Astrocyte of the spinal cord (primary cell): ENCODE results near the gene PPIL1.
A peak's percentile ranks its signal among the peaks of the same experiment; 100 is the strongest.

Experiments used
- DNase-seq: peaks from one replicate; pipeline ENCODE4 v3.0.0; 2011; ENCODE audit warnings: low read depth, low spot score
- H3K4me3 ChIP-seq: 2 replicates; pipeline ENCODE4 v1.5.1; 2011; ENCODE audit warnings: low read depth, mild to moderate bottlenecking, low read length, moderate library complexity
- in situ Hi-C: cut with HindIII; loops from 2 replicates; pipeline ENCODE4 v1.10.0; 2017; ENCODE audit warnings: low sequenced_read_pairs
- TF ChIP-seq, protein P1 (sequence below): IDR thresholded peaks from 2 replicates; pipeline ENCODE4 v1.5.1; 2012; ENCODE audit warnings: low read depth, mild to moderate bottlenecking, low read length, inconsistent platforms

Gene PPIL1

DNA sequence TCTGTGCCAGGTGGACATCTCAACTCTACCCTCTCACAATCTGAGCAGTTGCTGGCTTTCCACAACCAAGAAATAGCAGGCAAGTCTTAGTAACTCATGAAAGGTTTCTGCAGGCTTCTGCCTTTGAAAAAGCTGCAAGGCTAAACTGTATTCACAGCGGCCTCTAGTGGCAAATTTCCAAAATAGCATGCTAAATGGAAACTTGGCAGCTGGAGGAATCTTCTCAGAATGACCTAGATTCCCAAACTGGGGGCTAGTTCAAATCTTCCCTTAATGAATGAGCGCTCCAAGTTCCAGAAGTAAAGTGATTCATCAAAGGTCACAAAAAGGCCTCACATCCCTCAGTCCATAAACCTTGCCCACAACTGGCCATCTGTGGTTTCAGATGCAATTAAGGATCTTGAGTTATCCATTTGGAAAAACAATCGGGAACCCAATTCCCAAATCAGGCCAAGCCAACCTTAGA lies 23.4 kb downstream of the PPIL1 start:
- TF ChIP-seq, protein P1, sequence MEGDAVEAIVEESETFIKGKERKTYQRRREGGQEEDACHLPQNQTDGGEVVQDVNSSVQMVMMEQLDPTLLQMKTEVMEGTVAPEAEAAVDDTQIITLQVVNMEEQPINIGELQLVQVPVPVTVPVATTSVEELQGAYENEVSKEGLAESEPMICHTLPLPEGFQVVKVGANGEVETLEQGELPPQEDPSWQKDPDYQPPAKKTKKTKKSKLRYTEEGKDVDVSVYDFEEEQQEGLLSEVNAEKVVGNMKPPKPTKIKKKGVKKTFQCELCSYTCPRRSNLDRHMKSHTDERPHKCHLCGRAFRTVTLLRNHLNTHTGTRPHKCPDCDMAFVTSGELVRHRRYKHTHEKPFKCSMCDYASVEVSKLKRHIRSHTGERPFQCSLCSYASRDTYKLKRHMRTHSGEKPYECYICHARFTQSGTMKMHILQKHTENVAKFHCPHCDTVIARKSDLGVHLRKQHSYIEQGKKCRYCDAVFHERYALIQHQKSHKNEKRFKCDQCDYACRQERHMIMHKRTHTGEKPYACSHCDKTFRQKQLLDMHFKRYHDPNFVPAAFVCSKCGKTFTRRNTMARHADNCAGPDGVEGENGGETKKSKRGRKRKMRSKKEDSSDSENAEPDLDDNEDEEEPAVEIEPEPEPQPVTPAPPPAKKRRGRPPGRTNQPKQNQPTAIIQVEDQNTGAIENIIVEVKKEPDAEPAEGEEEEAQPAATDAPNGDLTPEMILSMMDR = peak; percentile 79
- in situ Hi-C loops = no loop called here
- H3K4me3 ChIP-seq = no peak overlapping the region
- peak; percentile 85 for DNase-seq

DNA sequence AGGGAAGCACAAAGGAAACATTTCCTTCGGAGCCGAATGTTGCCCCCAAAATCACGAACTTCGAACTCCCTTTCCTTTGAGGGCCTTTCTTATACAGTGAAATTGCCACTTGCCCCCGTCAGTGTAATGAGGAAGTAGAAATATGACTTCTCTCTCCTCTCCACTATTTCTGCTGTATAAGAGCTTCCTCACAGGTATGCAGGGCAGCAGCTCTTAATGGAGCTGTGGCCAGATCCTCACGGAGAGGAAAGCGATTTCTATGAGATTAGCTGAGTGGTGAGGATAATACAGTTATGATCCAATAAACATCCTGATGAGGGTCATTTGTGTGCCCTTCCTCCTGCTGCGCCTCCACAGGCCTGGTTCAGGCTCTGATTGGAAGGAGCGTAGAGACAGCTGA lies 24.6 kb downstream of the PPIL1 start:
- TF ChIP-seq, protein P1 = no peak
- in situ Hi-C loops = no loop called here
- DNase-seq = no peak

DNA sequence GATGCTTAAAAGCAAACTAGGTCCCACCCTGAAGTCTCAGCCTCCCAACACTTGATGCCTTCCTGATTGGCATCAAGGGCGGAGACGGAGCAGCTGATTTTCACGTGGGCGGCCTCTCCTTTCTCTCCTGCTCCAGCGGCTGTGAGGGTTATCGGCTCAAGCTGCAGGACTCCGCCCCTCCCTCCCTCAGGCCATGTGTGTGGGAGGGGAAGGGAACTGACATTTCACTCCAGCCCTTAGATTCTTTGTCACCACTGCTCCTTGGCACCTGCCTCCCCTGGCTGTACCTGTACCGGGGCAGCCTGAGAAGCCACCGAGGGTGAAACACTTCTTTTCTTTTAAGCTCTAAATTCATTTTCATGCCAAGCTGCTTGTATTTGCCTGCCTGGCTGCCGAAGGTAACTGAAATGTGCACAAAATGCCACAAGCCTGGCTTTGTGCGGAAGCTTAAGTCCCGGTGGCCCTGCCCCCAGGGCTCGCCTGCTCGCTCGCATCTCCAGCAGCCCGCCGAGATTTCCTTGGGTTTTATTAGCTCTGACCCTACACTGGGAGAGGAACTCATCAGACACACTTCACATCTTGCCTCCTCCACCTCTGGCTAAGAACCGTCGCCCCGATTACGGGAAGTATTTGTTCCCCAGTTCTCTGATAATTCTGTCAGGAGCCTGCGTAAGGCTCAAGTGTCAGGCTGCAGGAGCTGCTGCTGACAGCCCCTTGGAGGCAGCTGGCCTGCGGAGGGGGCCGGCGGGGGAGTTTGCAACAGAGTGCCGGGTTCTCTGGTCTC lies 25.8 kb downstream of the PPIL1 start:
- DNase-seq = no peak
- in situ Hi-C loops = no loop called here
- H3K4me3 ChIP-seq = no peak overlapping the region
- TF ChIP-seq, protein P1 = no peak

More for the DNA sequence above, 24.6 kb downstream of the PPIL1 start:
- no peak overlapping the region for H3K4me3 ChIP-seq

DNA sequence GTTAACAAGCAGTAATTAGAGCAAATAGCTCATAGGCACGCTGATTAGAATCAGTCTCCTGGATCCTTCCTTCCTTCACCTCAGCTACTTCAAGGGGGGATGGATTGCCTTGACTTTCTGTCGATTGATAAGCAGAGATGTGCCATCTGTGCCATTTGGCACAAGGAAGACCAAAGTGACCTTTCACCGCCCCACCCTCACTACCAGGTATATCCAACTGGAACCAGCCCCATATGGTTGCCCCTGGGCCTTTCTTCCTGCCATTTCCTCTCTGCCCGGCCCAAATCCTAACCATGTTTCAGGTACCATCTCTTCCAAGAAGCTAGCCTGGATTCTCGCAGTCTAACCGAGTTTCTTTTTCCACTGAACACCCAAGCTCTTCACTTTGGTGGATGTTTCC lies 26.6 kb downstream of the PPIL1 start:
- H3K4me3 ChIP-seq = no peak overlapping the region
- no peak for DNase-seq
- TF ChIP-seq, protein P1 = no peak
- in situ Hi-C loops = no loop called here

DNA sequence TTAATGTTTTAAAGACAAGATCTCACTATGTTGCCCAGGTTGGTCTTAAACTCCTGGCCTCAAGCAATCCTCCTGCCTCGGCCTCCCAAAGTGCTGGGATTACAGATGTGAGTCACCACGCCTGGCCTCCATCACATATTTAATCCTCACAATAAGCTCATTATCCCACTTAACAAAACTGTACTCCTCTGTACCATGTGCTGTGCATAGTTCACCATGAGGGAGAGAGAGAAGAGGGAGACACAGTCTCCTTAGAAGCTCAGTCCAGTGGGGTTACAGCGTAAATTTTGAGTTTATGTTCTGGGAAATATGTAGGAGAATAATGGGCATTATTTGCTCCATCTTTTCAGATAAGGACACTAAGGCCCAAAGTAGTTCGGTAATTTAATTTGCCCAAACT lies 27.5 kb downstream of the PPIL1 start:
- DNase-seq = no peak
- TF ChIP-seq, protein P1 = no peak
- in situ Hi-C loops = no loop called here
- H3K4me3 ChIP-seq = no peak overlapping the region

DNA sequence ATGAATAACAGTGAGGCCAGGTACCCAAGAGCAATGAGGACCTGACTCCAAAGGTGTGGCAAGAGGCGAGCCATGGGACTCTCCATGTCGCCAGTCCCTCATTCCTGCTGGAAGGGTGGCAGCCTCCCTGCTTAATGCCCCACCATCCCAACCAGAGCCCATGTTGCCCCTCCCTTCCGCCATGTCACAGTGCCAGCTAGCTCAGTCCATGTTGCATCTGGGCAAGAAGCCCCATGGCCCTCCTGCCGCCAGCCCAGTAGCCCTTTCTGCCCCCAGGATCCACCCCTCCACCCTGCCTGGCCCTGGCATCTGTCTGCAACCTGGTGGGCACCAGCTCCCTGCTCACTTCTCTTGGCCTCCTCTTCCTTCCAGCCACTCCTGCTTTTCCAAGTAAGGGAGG lies 29.4 kb downstream of the PPIL1 start:
- in situ Hi-C loops = no loop called here
- no peak overlapping the region for H3K4me3 ChIP-seq
- TF ChIP-seq, protein P1 = no peak
- DNase-seq = no peak
